ENCODE measurements around the gene VPS16. TPM values are rescaled to one million over a fixed set of nuclear protein-coding genes. Genes with fewer than 3 reads are reported as not detected.

VPS16 gene
- polyA plus RNA-seq, 4 donors = 29.3 to 94.6 (median 51.6) TPM

- Histone ChIP-seq H3K4me3 (ENCODE audit: low read depth in 1 of 3, low read length in 3 of 3) (no peak overlapping the region), H3K9me3 (ENCODE audit: control insufficient read depth in 2 of 2, insufficient read depth in 1 of 2, low read depth in 1 of 2, low read length in 1 of 2) (no peaks in the 10 kb centered on the region), H3K27me3 (ENCODE audit: control insufficient read depth in 3 of 3, insufficient read depth in 3 of 3, low read length in 3 of 3) (peaks cover 15 to 43% (median 18%) of the 10 kb centered on the region in 3 donors), H3K27ac (ENCODE audit: low read depth in 1 of 3, low read length in 2 of 3) (no peak overlapping the region), H3K36me3 (ENCODE audit: control insufficient read depth in 3 of 3, insufficient read depth in 2 of 3, low read depth in 1 of 3, low read length in 3 of 3) (peaks cover 0 to 7% (median 0%) of the 10 kb centered on the region in 3 donors), H3K4me1 (ENCODE audit: control insufficient read depth in 3 of 3, insufficient read depth in 2 of 3, low read depth in 1 of 3, low read length in 2 of 3) (peaks cover 0 to 2% (median 0%) of the 10 kb centered on the region in 3 donors)
- DNase-seq = no peak
- WGBS, 3 donors = 71 to 80% (median 72%) methylated on average over 16 of the region's 16 CpGs
- FAIRE-seq = no peak
Observed at GRCh38 chr20:2797136-2797983, 43.2 kb upstream of the VPS16 start.

DNA sequence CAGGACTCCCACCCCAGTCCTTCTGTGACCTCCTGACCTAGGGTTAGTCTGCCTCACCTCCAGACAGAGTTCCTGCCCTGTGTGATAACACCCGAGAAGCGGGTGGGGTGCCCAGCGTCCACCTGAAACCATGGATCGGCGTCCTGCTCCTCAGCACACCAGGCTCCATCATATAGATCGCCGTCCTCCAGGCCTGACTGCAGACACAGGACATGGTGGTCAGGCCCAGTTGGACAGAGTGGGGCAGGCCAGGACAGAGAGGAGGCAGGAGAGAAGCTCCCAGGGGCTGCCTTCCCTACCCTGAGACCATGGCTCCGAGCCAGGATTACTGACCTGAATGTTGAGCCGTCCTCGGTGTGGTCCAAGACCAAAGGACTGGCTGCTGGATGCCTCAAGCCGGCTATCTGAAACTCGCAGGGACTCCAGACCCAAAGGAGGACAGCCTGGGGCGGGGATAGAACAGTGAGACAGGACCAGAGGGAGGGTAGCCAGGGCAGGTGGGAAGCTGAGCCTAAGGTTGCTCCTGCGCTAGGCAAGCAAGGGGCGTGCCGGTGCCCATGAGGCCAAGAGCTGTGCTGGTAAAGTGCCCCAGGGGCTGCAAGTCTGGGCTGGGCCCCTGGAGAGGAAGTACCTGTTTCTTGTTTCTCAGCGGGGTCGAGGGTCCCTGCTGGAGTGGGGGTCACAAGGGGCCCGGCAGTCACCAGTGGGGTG lies 42.3 kb upstream of the VPS16 start:
- 81 to 88% (median 82%) methylated on average over 19 of the region's 19 CpGs for WGBS, 3 donors
- peaks cover 0 to 7% (median 0%) of the 10 kb centered on the region in 3 donors for H3K36me3 ChIP-seq (ENCODE audit: control insufficient read depth in 3 of 3, insufficient read depth in 2 of 3, low read depth in 1 of 3, low read length in 3 of 3)
- no peak for FAIRE-seq

DNA sequence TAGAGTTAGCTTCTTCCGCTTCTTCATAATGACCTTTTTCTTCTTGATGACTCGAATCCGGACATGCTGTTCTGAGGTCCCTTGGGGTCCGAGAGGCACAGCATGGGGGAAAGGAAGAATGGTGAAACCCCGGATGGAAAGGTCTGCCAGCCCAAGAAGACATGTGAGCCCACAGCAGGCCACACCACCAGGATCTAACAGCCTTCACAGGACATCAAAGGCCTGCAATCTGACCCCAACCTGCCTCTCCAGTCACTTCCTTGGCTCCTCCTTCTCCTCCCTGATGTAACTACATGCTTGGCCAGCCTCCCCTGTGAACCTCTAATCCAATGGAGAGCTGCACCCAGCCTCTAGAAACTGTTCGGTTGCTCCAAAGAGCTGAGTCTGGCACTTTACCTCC lies 41.7 kb upstream of the VPS16 start:
- no peak for FAIRE-seq
- no peak overlapping the region for H3K27ac ChIP-seq (ENCODE audit: low read depth in 1 of 3, low read length in 2 of 3)
- no peak overlapping the region for H3K4me3 ChIP-seq (ENCODE audit: low read depth in 1 of 3, low read length in 3 of 3)
- peaks cover 0 to 7% (median 0%) of the 10 kb centered on the region in 3 donors for H3K36me3 ChIP-seq (ENCODE audit: control insufficient read depth in 3 of 3, insufficient read depth in 2 of 3, low read depth in 1 of 3, low read length in 3 of 3)
- peaks cover 0 to 2% (median 0%) of the 10 kb centered on the region in 3 donors for H3K4me1 ChIP-seq (ENCODE audit: control insufficient read depth in 3 of 3, insufficient read depth in 2 of 3, low read depth in 1 of 3, low read length in 2 of 3)
- H3K27me3 ChIP-seq (ENCODE audit: control insufficient read depth in 3 of 3, insufficient read depth in 3 of 3, low read length in 3 of 3) = peaks cover 15 to 51% (median 18%) of the 10 kb centered on the region in 3 donors
- WGBS, 3 donors = 75 to 79% (median 78%) methylated on average over 6 of the region's 6 CpGs
- no peak for DNase-seq
- no peaks in the 10 kb centered on the region for H3K9me3 ChIP-seq (ENCODE audit: control insufficient read depth in 2 of 2, insufficient read depth in 1 of 2, low read depth in 1 of 2, low read length in 1 of 2)

More for the DNA sequence above, 42.3 kb upstream of the VPS16 start:
- Histone ChIP-seq H3K27me3 (ENCODE audit: control insufficient read depth in 3 of 3, insufficient read depth in 3 of 3, low read length in 3 of 3) (peaks cover 15 to 51% (median 18%) of the 10 kb centered on the region in 3 donors), H3K9me3 (ENCODE audit: control insufficient read depth in 2 of 2, insufficient read depth in 1 of 2, low read depth in 1 of 2, low read length in 1 of 2) (no peaks in the 10 kb centered on the region), H3K4me3 (ENCODE audit: low read depth in 1 of 3, low read length in 3 of 3) (no peak overlapping the region), H3K4me1 (ENCODE audit: control insufficient read depth in 3 of 3, insufficient read depth in 2 of 3, low read depth in 1 of 3, low read length in 2 of 3) (peaks cover 0 to 2% (median 0%) of the 10 kb centered on the region in 3 donors), H3K27ac (ENCODE audit: low read depth in 1 of 3, low read length in 2 of 3) (no peak overlapping the region)
- DNase-seq = no peak

DNA sequence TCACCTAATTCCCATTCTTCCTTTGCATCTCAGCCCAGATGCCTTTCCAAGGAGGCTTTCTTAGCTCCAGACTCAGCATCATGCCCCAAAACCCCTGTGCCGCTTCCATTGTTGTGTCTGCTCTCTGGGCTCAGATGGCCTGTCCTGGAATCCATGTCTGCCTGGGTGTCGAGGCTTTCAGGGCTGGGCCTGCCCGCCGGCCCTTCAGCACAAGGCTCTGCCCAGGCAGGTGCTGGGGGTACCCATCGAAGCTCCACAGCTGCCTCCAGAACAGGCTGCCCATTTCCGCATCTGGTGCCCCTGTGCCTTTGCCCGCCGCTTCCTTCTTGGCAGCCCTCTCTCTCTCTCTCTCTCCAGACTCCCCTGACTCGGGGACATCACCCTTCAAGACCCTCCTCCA lies 41.3 kb upstream of the VPS16 start:
- no peak for DNase-seq
- peak overlapping the region in 1 of 3 donors; percentile 52 for H3K4me3 ChIP-seq (ENCODE audit: low read depth in 1 of 3, low read length in 3 of 3)
- H3K27me3 ChIP-seq (ENCODE audit: control insufficient read depth in 3 of 3, insufficient read depth in 3 of 3, low read length in 3 of 3) = peaks cover 15 to 53% (median 19%) of the 10 kb centered on the region in 3 donors
- no peak for FAIRE-seq
- H3K27ac ChIP-seq (ENCODE audit: low read depth in 1 of 3, low read length in 2 of 3) = no peak overlapping the region
- peaks cover 0 to 7% (median 0%) of the 10 kb centered on the region in 3 donors for H3K36me3 ChIP-seq (ENCODE audit: control insufficient read depth in 3 of 3, insufficient read depth in 2 of 3, low read depth in 1 of 3, low read length in 3 of 3)
- H3K4me1 ChIP-seq (ENCODE audit: control insufficient read depth in 3 of 3, insufficient read depth in 2 of 3, low read depth in 1 of 3, low read length in 2 of 3) = peaks cover 0 to 2% (median 0%) of the 10 kb centered on the region in 3 donors
- no peaks in the 10 kb centered on the region for H3K9me3 ChIP-seq (ENCODE audit: control insufficient read depth in 2 of 2, insufficient read depth in 1 of 2, low read depth in 1 of 2, low read length in 1 of 2)
- WGBS, 3 donors = 48 to 62% (median 62%) methylated on average over 9 of the region's 9 CpGs

DNA sequence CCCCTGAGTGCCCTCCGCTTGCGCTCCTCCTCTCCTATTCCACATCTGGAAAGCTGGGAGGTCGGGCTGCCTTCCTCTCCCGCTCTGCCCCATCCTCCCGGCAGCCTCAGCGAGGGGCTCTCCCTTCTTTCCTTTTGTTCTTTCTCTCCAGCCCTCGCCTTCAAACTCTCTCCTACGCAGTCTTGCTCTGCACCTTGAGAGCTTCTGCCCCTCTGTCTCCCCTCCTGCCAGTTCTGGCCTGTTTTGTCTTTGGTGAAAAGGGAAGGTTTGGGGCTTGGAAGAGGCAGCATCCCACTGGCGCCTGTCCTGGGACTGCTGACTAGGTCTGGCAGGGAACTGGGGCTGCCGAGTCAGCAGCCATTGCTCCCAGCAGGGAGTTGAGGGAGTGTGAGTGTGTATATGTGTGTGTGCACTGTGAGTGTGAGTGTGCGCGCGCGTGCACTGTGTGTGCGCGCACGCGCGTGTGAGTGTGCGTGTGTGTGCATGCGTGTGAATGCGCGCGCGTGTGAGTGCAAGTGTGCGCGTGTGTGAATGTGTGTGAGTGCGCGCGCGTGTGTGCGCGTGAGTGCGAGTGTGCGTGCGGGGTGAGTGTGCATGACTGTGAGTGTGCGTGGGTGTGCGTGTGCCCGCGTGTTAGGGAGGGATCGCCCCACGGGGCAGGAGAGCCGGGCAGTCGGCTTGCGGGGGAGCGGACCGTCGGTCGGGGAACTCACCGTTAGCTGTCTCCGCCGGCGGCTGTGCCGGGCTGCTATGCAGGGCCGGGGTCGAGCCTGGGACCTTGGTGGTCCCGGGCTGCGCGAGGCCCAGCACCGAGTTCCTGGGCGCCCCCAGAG lies 40.6 kb upstream of the VPS16 start:
- DNase-seq (no peak), FAIRE-seq (no peak)
- Histone ChIP-seq H3K9me3 (ENCODE audit: control insufficient read depth in 2 of 2, insufficient read depth in 1 of 2, low read depth in 1 of 2, low read length in 1 of 2) (no peaks in the 10 kb centered on the region), H3K27me3 (ENCODE audit: control insufficient read depth in 3 of 3, insufficient read depth in 3 of 3, low read length in 3 of 3) (peaks cover 15 to 57% (median 25%) of the 10 kb centered on the region in 3 donors), H3K4me1 (ENCODE audit: control insufficient read depth in 3 of 3, insufficient read depth in 2 of 3, low read depth in 1 of 3, low read length in 2 of 3) (peaks cover 0 to 2% (median 0%) of the 10 kb centered on the region in 3 donors), H3K36me3 (ENCODE audit: control insufficient read depth in 3 of 3, insufficient read depth in 2 of 3, low read depth in 1 of 3, low read length in 3 of 3) (peaks cover 0 to 7% (median 0%) of the 10 kb centered on the region in 3 donors), H3K4me3 (ENCODE audit: low read depth in 1 of 3, low read length in 3 of 3) (peak overlapping the region in 2 of 3 donors; percentile 2 to 52), H3K27ac (ENCODE audit: low read depth in 1 of 3, low read length in 2 of 3) (no peak overlapping the region)
- 2 to 8% (median 7%) methylated on average over 43 to 61 of the region's 61 CpGs for WGBS, 3 donors

- DNase-seq (peak in 1 of 2 donors; percentile 23), FAIRE-seq (no peak)
- H3K9me3 ChIP-seq (ENCODE audit: control insufficient read depth in 2 of 2, insufficient read depth in 1 of 2, low read depth in 1 of 2, low read length in 1 of 2) = no peaks in the 10 kb centered on the region
- 1 to 3% (median 2%) methylated on average over 27 to 52 of the region's 52 CpGs for WGBS, 3 donors
- H3K27me3 ChIP-seq (ENCODE audit: control insufficient read depth in 3 of 3, insufficient read depth in 3 of 3, low read length in 3 of 3) = peaks cover 18 to 65% (median 33%) of the 10 kb centered on the region in 3 donors
- peaks cover 0 to 7% (median 0%) of the 10 kb centered on the region in 3 donors for H3K36me3 ChIP-seq (ENCODE audit: control insufficient read depth in 3 of 3, insufficient read depth in 2 of 3, low read depth in 1 of 3, low read length in 3 of 3)
- H3K4me3 ChIP-seq (ENCODE audit: low read depth in 1 of 3, low read length in 3 of 3) = peak within 1 kb of the TSS in 2 of 3 donors; percentile 2 to 52
- peaks cover 0 to 2% (median 0%) of the 10 kb centered on the region in 3 donors for H3K4me1 ChIP-seq (ENCODE audit: control insufficient read depth in 3 of 3, insufficient read depth in 2 of 3, low read depth in 1 of 3, low read length in 2 of 3)
- H3K27ac ChIP-seq (ENCODE audit: low read depth in 1 of 3, low read length in 2 of 3) = no peak within 1 kb of the TSS
Observed at GRCh38 chr20:2800521-2801285, 39.8 kb upstream of the VPS16 start, which contains the start of gene CPXM1. TSS of gene CPXM1 (minus strand) at chr20:2800627. CDS start at chr20:2800572, 55 bp downstream.

DNA sequence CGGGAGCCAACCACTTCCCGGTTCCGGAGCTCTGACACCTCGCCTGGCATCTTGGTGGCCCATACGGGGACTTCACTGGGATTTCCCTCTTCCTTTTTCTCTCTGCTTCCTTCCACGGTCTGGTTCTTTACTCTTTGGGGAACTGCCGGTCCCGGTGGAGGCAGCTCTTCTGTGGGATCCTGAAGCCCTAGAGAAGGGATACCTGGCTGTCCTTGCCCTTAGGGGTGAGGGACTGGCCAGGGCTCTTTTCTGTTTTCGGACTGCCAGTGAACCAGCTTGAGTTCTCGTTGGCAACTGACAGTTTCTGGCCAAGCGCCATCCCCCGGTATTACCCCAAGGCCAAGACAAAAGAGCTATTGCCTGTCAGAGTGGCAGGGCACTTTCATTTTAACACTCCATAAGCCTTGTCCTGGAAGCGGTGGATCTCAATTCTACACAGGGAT lies 39.2 kb upstream of the VPS16 start:
- WGBS, 3 donors = 7 to 13% (median 9%) methylated on average over 13 of the region's 13 CpGs
- Histone ChIP-seq H3K27ac (ENCODE audit: low read depth in 1 of 3, low read length in 2 of 3) (no peak overlapping the region), H3K36me3 (ENCODE audit: control insufficient read depth in 3 of 3, insufficient read depth in 2 of 3, low read depth in 1 of 3, low read length in 3 of 3) (peaks cover 0 to 7% (median 0%) of the 10 kb centered on the region in 3 donors), H3K27me3 (ENCODE audit: control insufficient read depth in 3 of 3, insufficient read depth in 3 of 3, low read length in 3 of 3) (peaks cover 18 to 71% (median 37%) of the 10 kb centered on the region in 3 donors), H3K4me3 (ENCODE audit: low read depth in 1 of 3, low read length in 3 of 3) (no peak overlapping the region), H3K4me1 (ENCODE audit: control insufficient read depth in 3 of 3, insufficient read depth in 2 of 3, low read depth in 1 of 3, low read length in 2 of 3) (peaks cover 0 to 2% (median 0%) of the 10 kb centered on the region in 3 donors), H3K9me3 (ENCODE audit: control insufficient read depth in 2 of 2, insufficient read depth in 1 of 2, low read depth in 1 of 2, low read length in 1 of 2) (no peaks in the 10 kb centered on the region)
- no peak for DNase-seq
- no peak for FAIRE-seq
